Adipose tissue (tissue), 3 donors: ENCODE measurements around the gene NSMF. TPM values are rescaled to one million over a fixed set of nuclear protein-coding genes. Genes with fewer than 3 reads are reported as not detected.

ENCODE experiments used
- H3K27ac ChIP-seq: one replicate; pipeline ENCODE4 v1.5.1; 2013; ENCODE audit warnings: low read depth, low read length
- WGBS, 3 donors: extraction: QIAGEN DNeasy Blood & Tissue Kit; methylation state at CpG; one replicate each; pipeline ENCODE4 v1.1.7; 2013; 5-methylcytosine and 5-hydroxymethylcytosine counted together
- polyA plus RNA-seq, 3 donors: library from polyadenylated mRNA; stranded (reverse); fragments of 200-250 nt; gene quantifications; one replicate each; pipeline ENCODE4 v1.2.3, GENCODE V29; 2013
- donor health status: healthy with polysubstance abuse.
- donor health status: Bipolar disorder and iron deficiency.
- donor health status: healthy.

The NSMF gene
- 10 to 100 TPM; 38.2 to 39.5 (median 39.4) TPM for polyA plus RNA-seq

GRCh38 chr9:137459152-137459600 is at the start of gene NSMF:
Gene NSMF (minus strand): TSS chr9:137459334. CDS start chr9:137459102, 232 bp downstream.
- no peak within 1 kb of the TSS for H3K27ac ChIP-seq
- 0 to 1% (median 1%) methylated on average over 48 to 62 of the region's 62 CpGs for WGBS, 3 donors

- WGBS, 3 donors: 89 to 93% (median 90%) methylated on average over 26 of the region's 26 CpGs
Observed at GRCh38 chr9:137506702-137507171, 47.6 kb upstream of the NSMF start.

GRCh38 chr9:137506274-137506673 is 47.1 kb upstream of the NSMF start:
- WGBS, 3 donors: 84 to 92% (median 86%) methylated on average over 15 of the region's 15 CpGs
- H3K27ac ChIP-seq: no peak overlapping the region

More at GRCh38 chr9:137506702-137507171, 47.6 kb upstream of the NSMF start:
- H3K27ac ChIP-seq: no peak overlapping the region

- 92 to 97% (median 94%) methylated on average over 28 of the region's 28 CpGs for WGBS, 3 donors
- no peak overlapping the region for H3K27ac ChIP-seq
Observed at GRCh38 chr9:137505421-137506140, 46.4 kb upstream of the NSMF start.

GRCh38 chr9:137504432-137504777 is 45.3 kb upstream of the NSMF start:
- 87 to 94% (median 90%) methylated on average over 7 of the region's 7 CpGs for WGBS, 3 donors
- no peak overlapping the region for H3K27ac ChIP-seq

GRCh38 chr9:137502008-137502911 is 43.1 kb upstream of the NSMF start:
- H3K27ac ChIP-seq: no peak overlapping the region
- WGBS, 3 donors: 80 to 90% (median 83%) methylated on average over 27 to 35 of the region's 36 CpGs

GRCh38 chr9:137501457-137501856 is 42.3 kb upstream of the NSMF start:
- no peak overlapping the region for H3K27ac ChIP-seq
- WGBS, 3 donors: 91 to 96% (median 95%) methylated on average over 12 of the region's 12 CpGs

GRCh38 chr9:137500666-137501397 is 41.7 kb upstream of the NSMF start:
- 93 to 95% (median 94%) methylated on average over 45 of the region's 45 CpGs for WGBS, 3 donors

GRCh38 chr9:137499858-137500661 is 40.9 kb upstream of the NSMF start:
- H3K27ac ChIP-seq: no peak overlapping the region
- 92 to 93% (median 93%) methylated on average over 36 of the region's 36 CpGs for WGBS, 3 donors

More at GRCh38 chr9:137500666-137501397, 41.7 kb upstream of the NSMF start:
- H3K27ac ChIP-seq: no peak overlapping the region

GRCh38 chr9:137499416-137499815 is 40.3 kb upstream of the NSMF start:
- WGBS, 3 donors: 92 to 95% (median 92%) methylated on average over 13 to 16 of the region's 16 CpGs
- no peak overlapping the region for H3K27ac ChIP-seq

- WGBS, 3 donors: 89 to 93% (median 93%) methylated on average over 15 to 16 of the region's 16 CpGs
- no peak overlapping the region for H3K27ac ChIP-seq
Observed at GRCh38 chr9:137498720-137499150, 39.6 kb upstream of the NSMF start.

GRCh38 chr9:137497921-137498719 is 39.0 kb upstream of the NSMF start:
- WGBS, 3 donors: 90 to 92% (median 90%) methylated on average over 36 of the region's 36 CpGs
- H3K27ac ChIP-seq: no peak overlapping the region

- WGBS, 3 donors: 93 to 97% (median 95%) methylated on average over 27 of the region's 27 CpGs
- H3K27ac ChIP-seq: no peak overlapping the region
Observed at GRCh38 chr9:137496601-137497375, 37.7 kb upstream of the NSMF start.

- WGBS, 3 donors: 97 to 98% (median 97%) methylated on average over 43 to 46 of the region's 46 CpGs
- H3K27ac ChIP-seq: no peak overlapping the region
Observed at GRCh38 chr9:137494550-137495351, 35.6 kb upstream of the NSMF start.

- H3K27ac ChIP-seq: no peak overlapping the region
- 69 to 81% (median 69%) methylated on average over 13 of the region's 13 CpGs for WGBS, 3 donors
Observed at GRCh38 chr9:137494104-137494544, 35.0 kb upstream of the NSMF start.
